Raji (cell line): Measurements from ENCODE around the gene OTUD3.

Source experiments
- POLR2A ChIP-seq: IDR thresholded peaks from 2 replicates; pipeline ENCODE4 v1.6.1; 2011; ENCODE audit warnings: low read depth, low read length, control low read depth; ENCODE audit not compliant: insufficient read depth

The OTUD3 gene

DNA sequence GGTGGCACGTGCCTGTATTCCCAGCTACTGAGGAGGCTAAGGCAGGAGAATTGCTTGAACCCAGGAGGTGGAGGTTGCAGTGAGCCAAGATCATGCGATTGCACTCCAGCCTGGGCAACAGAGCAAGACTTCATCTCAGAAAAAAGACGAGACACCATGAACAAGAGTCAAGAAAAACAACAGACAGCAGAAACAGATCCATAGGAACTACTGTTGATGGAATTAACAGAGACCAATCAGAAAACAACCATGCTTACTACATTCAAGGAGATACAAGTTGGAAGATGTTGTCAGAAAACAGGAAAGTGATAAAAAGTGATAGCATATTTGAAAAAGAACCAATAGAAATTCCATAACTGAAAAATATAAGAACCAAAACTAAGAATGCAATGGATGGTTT, 19.3 kb upstream of the OTUD3 start:
- no peak for TF ChIP-seq POLR2A

DNA sequence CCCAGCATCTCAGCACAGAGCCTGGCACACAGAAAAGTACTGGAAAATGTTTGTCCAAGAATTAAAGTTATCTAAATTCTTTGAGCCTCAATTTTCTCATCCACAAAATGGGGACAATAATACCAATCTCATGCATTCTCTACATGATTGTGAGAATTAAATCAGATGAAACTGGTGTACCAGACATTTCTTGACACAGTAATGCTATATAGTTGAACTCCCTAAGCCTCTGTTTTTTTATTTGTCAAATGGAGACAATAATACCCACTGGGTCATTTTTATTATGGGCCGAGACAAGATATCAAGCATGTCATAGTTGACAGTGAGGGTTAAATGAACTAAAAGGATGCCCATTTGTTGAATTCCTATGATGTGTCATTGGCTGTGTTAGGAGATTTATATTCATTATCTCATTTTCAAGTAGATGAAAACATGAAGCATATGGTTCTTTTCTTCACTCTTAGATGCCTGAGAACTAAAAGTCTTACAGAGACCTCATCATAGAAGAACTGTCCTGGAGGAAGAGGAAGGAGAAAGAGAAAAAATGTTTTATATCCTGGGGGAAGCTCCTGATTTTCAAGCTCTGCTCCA, 17.5 kb upstream of the OTUD3 start:
- no peak for TF ChIP-seq POLR2A

DNA sequence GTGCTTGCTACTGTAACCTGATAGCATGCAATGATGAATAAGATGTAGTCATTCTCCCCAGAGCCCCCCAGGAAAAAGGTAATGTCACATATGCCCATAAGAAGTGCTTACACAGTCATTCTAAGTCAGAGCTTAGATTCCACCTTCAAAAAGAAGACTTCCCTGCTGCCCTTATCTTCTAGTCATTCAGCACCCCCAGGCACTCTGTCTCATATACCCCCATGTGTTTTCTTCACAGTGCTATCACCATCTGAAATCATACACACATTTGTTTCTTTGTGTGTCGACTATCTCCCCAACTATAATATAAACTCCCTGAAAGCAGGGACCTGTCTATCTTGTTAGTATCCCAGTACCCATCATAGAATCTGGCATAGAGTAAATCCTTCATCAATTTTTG, 16.2 kb upstream of the OTUD3 start:
- TF ChIP-seq POLR2A = no peak

DNA sequence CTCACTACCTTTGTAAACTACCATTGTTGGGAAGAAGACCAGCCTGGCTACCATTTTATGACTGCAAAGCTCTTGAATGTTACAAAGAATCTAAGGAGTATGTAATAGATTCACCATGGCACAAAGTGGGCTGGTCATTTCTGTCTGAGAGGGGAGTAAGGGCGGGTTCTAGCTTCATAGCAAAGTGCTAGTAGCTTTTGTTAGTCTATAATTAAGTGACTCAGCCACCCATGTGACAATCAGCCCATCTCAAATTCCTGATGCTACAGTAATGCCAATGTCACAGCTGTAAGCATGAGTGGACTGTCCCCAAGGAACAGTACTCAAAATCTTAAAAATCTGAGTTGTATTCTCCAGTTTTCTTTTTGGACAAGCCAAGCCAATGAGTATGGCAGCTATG, 15.4 kb upstream of the OTUD3 start:
- TF ChIP-seq POLR2A = no peak

DNA sequence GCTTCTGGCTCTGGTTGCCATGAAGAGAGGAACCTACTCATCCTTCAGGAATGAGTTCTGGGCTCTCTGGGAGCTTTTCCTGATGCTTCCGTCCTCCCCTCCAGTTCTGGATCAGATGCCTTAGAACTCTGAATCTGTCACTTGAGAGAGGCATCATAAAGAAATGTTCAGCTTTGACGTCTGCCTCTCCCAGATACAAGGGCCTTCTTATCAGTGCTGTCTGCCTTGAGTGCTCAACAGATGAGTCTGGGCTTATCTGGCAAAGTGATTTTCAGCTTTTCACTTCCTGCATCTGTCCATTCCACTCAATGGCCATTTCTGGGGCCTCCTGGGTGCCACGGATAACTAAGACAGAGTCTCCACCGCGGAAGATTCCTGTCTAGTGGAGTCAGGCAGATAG, 12.3 kb upstream of the OTUD3 start:
- no peak for TF ChIP-seq POLR2A

DNA sequence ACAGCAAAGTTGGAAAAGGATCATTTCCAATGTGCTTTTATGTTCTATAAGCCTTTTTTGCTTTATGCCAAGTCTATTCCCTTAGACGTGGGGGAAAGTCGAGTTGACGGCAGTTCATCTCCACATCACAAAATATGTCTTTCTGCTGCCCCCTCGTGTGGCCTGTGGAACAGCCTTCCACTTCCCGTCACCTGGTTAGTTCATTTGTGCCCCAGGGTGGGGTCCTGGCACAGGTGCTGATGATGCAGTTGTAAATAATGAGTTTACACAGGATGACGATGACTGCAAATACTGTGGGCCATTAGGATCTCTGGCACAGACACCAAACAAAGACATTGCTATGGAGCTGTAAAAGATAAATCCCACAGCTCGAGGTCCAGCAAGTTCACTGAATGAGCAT, 10.0 kb upstream of the OTUD3 start:
- no peak for TF ChIP-seq POLR2A

DNA sequence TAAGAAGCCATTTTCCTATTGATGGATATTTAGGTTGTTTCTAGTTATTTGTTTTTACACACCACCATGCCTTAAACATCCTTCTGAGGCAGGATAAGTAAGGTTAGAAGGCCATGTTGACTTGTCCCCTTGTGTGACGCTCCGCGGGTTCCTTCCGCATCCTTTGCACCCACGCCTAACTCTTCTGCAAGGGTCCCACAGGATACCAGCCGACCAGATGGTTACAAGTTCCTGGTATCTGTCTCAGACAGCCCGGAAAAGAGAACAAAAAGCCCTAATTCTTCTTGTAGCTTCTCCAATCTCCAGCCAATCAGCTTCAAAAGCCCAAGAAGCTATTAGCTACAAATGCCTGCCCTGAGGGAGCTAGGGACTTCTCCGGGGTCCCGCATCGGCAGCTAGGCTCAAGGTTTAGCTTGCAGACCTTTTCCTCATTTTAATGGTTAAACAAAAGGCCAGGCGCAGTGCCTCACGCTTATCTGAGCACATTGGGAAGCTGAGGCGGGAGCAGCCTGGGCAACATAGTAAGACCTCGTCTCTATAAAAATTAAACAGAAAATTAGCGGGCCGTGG, 4.9 kb upstream of the OTUD3 start:
- TF ChIP-seq POLR2A = no peak

DNA sequence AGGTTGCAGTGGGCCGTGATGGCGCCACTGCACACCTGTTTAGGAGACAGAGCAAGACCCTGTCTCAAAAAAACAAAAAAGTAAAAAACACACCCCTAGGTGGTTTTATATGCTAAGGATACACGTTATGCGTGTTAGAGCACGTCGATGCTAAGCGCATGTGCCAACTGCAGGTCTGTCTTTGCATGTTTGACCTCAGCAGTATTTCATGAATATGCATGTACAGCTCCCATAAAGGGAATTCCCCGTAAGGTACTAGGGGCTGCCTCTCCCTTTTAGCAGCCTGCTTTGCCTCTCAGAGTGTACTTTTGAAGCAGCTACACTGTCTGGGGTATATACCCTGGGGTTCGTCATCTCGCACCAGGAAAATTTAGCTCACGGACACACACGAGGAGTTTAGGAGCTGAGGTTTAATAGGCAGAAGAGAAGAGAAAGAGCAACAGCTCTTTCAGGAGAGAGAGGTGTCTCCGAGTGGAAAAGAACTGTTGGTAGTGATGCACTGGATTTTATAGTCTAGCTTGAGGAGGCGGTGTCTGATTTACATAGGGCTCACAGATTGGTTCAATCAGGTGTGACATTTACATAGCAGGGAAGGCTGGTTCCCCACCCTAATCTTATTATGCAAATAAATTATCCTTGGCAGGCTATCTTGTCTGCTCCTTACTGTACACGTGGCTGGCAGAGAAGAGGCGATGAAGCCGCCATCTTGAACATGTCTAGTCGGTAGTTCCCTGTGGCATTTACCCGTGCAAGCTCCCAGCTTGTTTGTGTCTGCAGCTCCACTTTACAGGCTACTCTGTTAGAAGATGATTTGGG, 4.2 kb upstream of the OTUD3 start:
- no peak for TF ChIP-seq POLR2A

DNA sequence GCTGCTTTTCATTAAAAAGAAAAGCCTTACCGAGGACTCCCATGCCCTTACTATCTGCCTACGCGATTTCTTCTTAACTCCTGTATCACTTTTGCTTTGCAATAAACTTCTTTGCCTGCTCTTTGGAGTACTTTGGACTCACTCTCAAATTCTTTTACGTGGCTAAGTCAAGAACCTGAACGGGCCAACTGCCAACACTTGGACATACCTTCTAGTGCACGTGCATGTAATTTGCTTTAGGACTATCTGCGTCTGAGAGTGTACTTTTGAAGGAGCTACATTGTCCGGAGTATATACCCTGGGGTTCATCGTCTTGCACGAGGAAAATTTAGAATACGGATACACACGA, 3.6 kb upstream of the OTUD3 start:
- no peak for TF ChIP-seq POLR2A

DNA sequence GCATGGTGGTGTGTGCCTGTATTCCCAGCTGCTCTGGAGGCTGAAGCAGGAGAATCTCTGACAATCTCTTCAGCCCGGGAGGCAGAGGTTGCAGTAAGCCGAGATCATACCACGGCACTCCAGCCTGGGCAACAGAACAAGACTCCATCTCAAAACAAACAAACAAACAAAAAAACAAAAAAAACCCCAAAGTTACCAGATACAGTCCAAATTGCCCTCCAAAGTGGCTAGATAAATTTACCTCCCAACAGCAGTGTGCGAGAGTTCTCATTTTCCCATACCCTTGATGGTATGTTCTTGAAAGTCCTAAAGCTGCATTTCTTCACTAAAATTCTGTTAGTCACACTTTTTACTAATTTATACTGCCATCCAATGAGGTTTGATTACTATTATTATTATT, 3.0 kb upstream of the OTUD3 start:
- TF ChIP-seq POLR2A = no peak

DNA sequence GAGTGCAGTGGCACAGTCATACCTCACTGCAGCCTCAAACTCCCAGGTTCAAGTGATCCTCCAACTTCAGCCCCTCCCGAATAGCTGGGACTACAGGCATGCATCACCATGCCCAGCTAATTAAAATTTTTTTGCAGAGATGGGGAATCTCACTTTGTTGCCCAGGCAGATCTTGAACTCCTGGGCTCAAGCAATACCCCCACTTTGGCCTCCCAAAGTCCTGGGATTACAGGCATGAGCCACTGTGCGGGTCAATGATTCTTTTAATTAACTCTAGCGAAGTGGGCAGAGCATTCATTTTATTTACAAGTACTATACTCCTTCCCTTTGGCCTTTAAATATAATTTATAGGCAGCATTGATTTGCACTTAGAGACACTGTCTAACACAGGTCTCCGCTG, 2.5 kb upstream of the OTUD3 start:
- TF ChIP-seq POLR2A = no peak

DNA sequence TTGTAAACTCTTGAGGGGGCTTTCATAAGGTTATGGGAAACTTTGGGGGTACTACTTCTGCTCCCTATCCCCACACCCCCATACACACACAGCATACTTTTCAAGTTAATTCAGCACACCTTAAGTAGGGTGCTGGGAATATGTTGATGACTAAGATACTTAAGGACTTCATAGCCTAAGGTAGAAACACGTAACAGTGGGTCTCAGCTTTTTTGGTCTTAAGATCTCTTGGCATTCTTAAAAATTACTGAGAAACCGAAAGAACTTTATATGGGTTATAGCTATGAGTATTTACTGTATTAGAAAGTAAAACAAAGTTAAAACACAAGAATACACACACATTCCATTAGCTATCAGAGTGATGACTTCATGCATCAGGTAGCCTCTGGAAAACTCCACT, 2.1 kb downstream of the OTUD3 start:
- no peak for TF ChIP-seq POLR2A

DNA sequence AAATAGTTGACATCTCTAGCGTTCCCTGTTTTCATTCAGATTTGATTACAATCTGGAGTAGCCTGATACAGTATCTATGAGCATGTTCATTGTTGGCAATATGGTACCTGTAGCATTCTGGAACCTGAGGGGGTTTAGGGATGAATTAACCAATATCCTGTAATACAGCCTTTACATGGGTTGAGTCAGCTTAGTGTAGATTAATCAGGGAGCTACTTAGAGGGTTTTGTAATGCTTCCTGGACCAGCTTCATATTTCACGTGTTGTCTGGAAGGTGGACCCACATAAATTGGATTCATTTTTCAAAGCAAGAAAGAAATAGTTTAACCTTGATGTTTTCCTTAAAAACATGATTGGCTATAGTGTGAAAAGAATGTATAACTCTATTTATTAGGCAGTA, 3.6 kb downstream of the OTUD3 start:
- TF ChIP-seq POLR2A = no peak

DNA sequence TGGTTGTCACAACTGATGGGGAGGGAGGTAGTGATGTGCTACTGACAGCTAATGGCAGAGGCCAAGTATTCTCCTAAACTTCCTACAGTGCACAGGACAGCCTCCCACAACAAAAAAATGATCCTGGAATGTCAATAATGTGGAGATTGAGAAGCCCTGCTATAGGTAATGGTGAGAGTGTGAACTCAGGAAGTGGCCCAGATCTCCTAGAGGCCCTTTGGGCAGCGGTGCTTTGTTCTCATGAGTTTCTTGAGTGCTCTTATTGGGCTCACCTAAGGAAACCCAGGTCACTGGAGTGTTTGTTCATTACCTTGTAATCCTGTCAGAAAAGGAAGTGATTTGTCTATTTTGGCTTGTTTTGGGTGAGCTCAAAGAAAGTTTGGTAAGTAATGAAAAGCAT, 5.9 kb downstream of the OTUD3 start:
- TF ChIP-seq POLR2A = no peak

DNA sequence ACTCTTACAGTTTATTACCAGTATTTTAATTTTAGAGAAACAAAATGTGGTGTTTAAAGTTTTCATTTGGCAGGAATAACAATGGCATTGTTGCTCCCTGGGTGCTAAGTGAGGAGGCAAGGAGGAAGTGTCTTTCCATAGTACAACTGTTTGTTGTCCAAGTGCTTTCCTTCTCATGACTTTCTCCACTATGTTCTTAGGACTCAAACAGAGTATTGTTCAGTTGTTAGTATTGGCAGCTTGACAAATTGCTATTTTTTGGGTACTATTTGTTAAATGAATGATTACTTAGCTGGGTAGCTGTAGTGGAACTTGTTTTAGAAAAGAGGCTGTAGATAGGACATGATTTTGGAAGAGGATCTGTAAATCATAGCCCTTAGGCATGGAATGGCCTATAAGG, 7.5 kb downstream of the OTUD3 start:
- TF ChIP-seq POLR2A = no peak

DNA sequence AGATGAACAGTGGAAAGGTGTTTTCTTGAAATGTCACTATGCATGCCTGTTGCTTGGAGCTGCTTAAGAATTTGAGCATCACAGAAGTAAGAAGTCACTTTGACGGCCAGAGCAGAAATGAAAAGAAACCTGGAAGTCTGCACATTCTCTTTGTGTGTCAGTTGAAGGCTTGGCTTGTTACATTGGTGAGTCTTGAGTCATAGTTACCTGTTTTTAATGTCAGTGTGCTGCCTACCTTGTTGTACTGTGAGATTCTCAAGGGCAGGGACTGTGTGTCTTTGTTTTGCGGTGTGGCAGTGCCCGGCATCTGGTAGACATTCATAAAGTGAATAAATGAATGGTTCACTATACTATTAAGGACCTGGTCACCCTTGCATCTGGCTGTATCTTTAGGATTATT, 9.9 kb downstream of the OTUD3 start:
- no peak for TF ChIP-seq POLR2A
